BLaER1 (cell line): Measurements from ENCODE around the gene PSME4.
"Not testable (repeated sequence)": the region's sequence is repeated elsewhere in the genome, so short reads cannot be mapped to it uniquely, and the experiment has no call there.

ENCODE experiments used
- H3K27ac ChIP-seq: shearing (Covaris generic); formaldehyde crosslinking; 2 replicates; pipeline ENCODE4 v1.8.1; 2022
- H3K27me3 ChIP-seq: shearing (Covaris generic); formaldehyde crosslinking; 2 replicates; pipeline ENCODE4 v1.8.1; 2022
- H3K36me3 ChIP-seq: shearing (Covaris generic); formaldehyde crosslinking; 2 replicates; pipeline ENCODE4 v1.8.1; 2022
- H3K4me1 ChIP-seq: shearing (Covaris generic); formaldehyde crosslinking; 2 replicates; pipeline ENCODE4 v1.8.1; 2022
- H3K4me2 ChIP-seq: shearing (Covaris generic); formaldehyde crosslinking; 2 replicates; pipeline ENCODE4 v1.8.1; 2022
- H3K4me3 ChIP-seq: shearing (Covaris generic); formaldehyde crosslinking; 2 replicates; pipeline ENCODE4 v1.8.1; 2022
- H3K9ac ChIP-seq: shearing (Covaris generic); formaldehyde crosslinking; 2 replicates; pipeline ENCODE4 v1.8.1; 2022
- H3K9me3 ChIP-seq: shearing (Covaris generic); formaldehyde crosslinking; 2 replicates; pipeline ENCODE4 v1.8.1; 2022
- H4K20me1 ChIP-seq: shearing (Covaris generic); formaldehyde crosslinking; 2 replicates; pipeline ENCODE4 v1.8.1; 2022
- Cebpa-rat ChIP-seq: shearing (Covaris generic); IDR thresholded peaks from 2 replicates; pipeline ENCODE4 v1.8.1; 2022

The PSME4 gene

GRCh38 chr2:53964987-53965687, 5.7 kb downstream of the PSME4 start:
- H3K9me3 ChIP-seq: no peaks in the 10 kb centered on the region
- peaks cover 14% of the 10 kb centered on the region for H3K36me3 ChIP-seq
- H3K4me3 ChIP-seq: no peak overlapping the region
- 0 out of 2 replicates have a peak overlapping the region, but pooled peaks have one; percentile 14 for H3K4me2 ChIP-seq
- no peaks in the 10 kb centered on the region for H3K27me3 ChIP-seq
- H4K20me1 ChIP-seq: peaks cover 94% of the 10 kb centered on the region
- no peak overlapping the region for H3K9ac ChIP-seq
- H3K27ac ChIP-seq: no peak overlapping the region
- no peak for TF ChIP-seq Cebpa-rat
- peaks cover 74% of the 10 kb centered on the region for H3K4me1 ChIP-seq

GRCh38 chr2:53964257-53964952, 6.4 kb downstream of the PSME4 start:
- Histone ChIP-seq H3K27ac (no peak overlapping the region), H3K9ac (no peak overlapping the region), H3K9me3 (no peaks in the 10 kb centered on the region), H3K27me3 (no peaks in the 10 kb centered on the region), H4K20me1 (peaks cover 93% of the 10 kb centered on the region), H3K4me1 (peaks cover 74% of the 10 kb centered on the region), H3K4me2 (peak overlapping the region; percentile 14; the same call in 1 of the 2 replicates), H3K36me3 (peaks cover 18% of the 10 kb centered on the region), H3K4me3 (no peak overlapping the region)
- TF ChIP-seq Cebpa-rat: no peak

- Histone ChIP-seq H3K36me3 (peaks cover 18% of the 10 kb centered on the region), H4K20me1 (peaks cover 93% of the 10 kb centered on the region), H3K4me3 (0 out of 2 replicates have a peak overlapping the region, but pooled peaks have one; percentile 11), H3K4me1 (peaks cover 49% of the 10 kb centered on the region), H3K4me2 (peak overlapping the region; percentile 63)
- H3K27ac ChIP-seq, H3K27me3 ChIP-seq, H3K9ac ChIP-seq, H3K9me3 ChIP-seq: not testable (repeated sequence)
Observed at GRCh38 chr2:53961478-53962216, 9.1 kb downstream of the PSME4 start.

GRCh38 chr2:53960476-53960875, 10.3 kb downstream of the PSME4 start:
- Histone ChIP-seq H3K9me3 (no peaks in the 10 kb centered on the region), H3K27me3 (no peaks in the 10 kb centered on the region), H3K4me2 (0 out of 2 replicates have a peak overlapping the region, but pooled peaks have one; percentile 9), H3K4me3 (no peak overlapping the region), H3K9ac (no peak overlapping the region), H3K4me1 (peaks cover 49% of the 10 kb centered on the region), H4K20me1 (peaks cover 94% of the 10 kb centered on the region), H3K27ac (no peak overlapping the region), H3K36me3 (peaks cover 16% of the 10 kb centered on the region)
- no peak for TF ChIP-seq Cebpa-rat

- H3K27me3 ChIP-seq: no peaks in the 10 kb centered on the region
- H4K20me1 ChIP-seq: peaks cover 94% of the 10 kb centered on the region
- no peak overlapping the region for H3K27ac ChIP-seq
- peaks cover 23% of the 10 kb centered on the region for H3K36me3 ChIP-seq
- no peak overlapping the region for H3K4me2 ChIP-seq
- no peak for TF ChIP-seq Cebpa-rat
- H3K9ac ChIP-seq: no peak overlapping the region
- H3K4me1 ChIP-seq: peaks cover 31% of the 10 kb centered on the region
- H3K4me3 ChIP-seq: no peak overlapping the region
- H3K9me3 ChIP-seq: no peaks in the 10 kb centered on the region
Observed at GRCh38 chr2:53958443-53958842, 12.3 kb downstream of the PSME4 start.

- Histone ChIP-seq H3K27me3 (no peaks in the 10 kb centered on the region), H3K9ac (no peak overlapping the region), H3K4me1 (no peaks in the 10 kb centered on the region; the same call in 1 of the 2 replicates), H3K36me3 (peaks cover 43% of the 10 kb centered on the region), H3K9me3 (0 out of 2 replicates have a peak, but pooled peaks cover 7% of the 10 kb centered on the region), H3K4me3 (no peak overlapping the region), H3K4me2 (no peak overlapping the region), H4K20me1 (peaks cover 95% of the 10 kb centered on the region), H3K27ac (no peak overlapping the region)
- no peak for TF ChIP-seq Cebpa-rat
Observed at GRCh38 chr2:53952519-53952918, 18.3 kb downstream of the PSME4 start.

- no peak overlapping the region for H3K4me2 ChIP-seq
- H3K9ac ChIP-seq: no peak overlapping the region
- H3K27ac ChIP-seq: no peak overlapping the region
- no peak for TF ChIP-seq Cebpa-rat
- H3K4me3 ChIP-seq: no peak overlapping the region
- 0 out of 2 replicates have a peak, but pooled peaks cover 7% of the 10 kb centered on the region for H3K9me3 ChIP-seq
- peaks cover 54% of the 10 kb centered on the region for H3K36me3 ChIP-seq
- H3K4me1 ChIP-seq: peaks cover 28% of the 10 kb centered on the region
- H4K20me1 ChIP-seq: peaks cover 64% of the 10 kb centered on the region
- no peaks in the 10 kb centered on the region for H3K27me3 ChIP-seq
Observed at GRCh38 chr2:53949457-53949856, 21.3 kb downstream of the PSME4 start.

- Histone ChIP-seq H3K4me3 (no peak overlapping the region), H3K27me3 (no peaks in the 10 kb centered on the region), H3K9ac (no peak overlapping the region), H3K9me3 (0 out of 2 replicates have a peak, but pooled peaks cover 7% of the 10 kb centered on the region), H4K20me1 (peaks cover 25% of the 10 kb centered on the region), H3K27ac (peak overlapping the region; percentile 31; the same call in 1 of the 2 replicates), H3K36me3 (peaks cover 55% of the 10 kb centered on the region), H3K4me1 (peaks cover 54% of the 10 kb centered on the region), H3K4me2 (peak overlapping the region; percentile 41)
- no peak for TF ChIP-seq Cebpa-rat
Observed at GRCh38 chr2:53945538-53945937, 25.3 kb downstream of the PSME4 start.

GRCh38 chr2:53944542-53944941, 26.3 kb downstream of the PSME4 start:
- no peak for TF ChIP-seq Cebpa-rat
- Histone ChIP-seq H3K9ac (no peak overlapping the region), H3K9me3 (0 out of 2 replicates have a peak, but pooled peaks cover 7% of the 10 kb centered on the region), H3K4me1 (peaks cover 63% of the 10 kb centered on the region), H3K27ac (no peak overlapping the region), H3K36me3 (peaks cover 51% of the 10 kb centered on the region), H3K4me2 (no peak overlapping the region), H3K4me3 (no peak overlapping the region), H3K27me3 (no peaks in the 10 kb centered on the region), H4K20me1 (peaks cover 15% of the 10 kb centered on the region; the same call in 1 of the 2 replicates)
